Osteoblast (primary cell): ENCODE measurements around the gene ARNT2. TPM values are rescaled to one million over a fixed set of nuclear protein-coding genes. Genes with fewer than 3 reads are reported as not detected.

ENCODE experiments used
- DNase-seq: peaks from one replicate; pipeline ENCODE4 v3.0.0; 2011; ENCODE audit warnings: low spot score, mixed read lengths; ENCODE audit not compliant: insufficient read length; ENCODE audit errors: missing footprints
- H2AFZ ChIP-seq: 2 replicates; pipeline ENCODE4 v1.6.0; 2011; ENCODE audit warnings: mild to moderate bottlenecking, low read length
- H3K27ac ChIP-seq: 2 replicates; pipeline ENCODE4 v1.5.1; 2011; ENCODE audit warnings: mild to moderate bottlenecking, low read depth, low read length, moderate library complexity
- H3K27me3 ChIP-seq: 2 replicates; pipeline ENCODE4 v1.6.0; 2012; ENCODE audit warnings: mild to moderate bottlenecking, control low read depth, inconsistent platforms, low read length, moderate library complexity; ENCODE audit not compliant: insufficient read depth
- H3K36me3 ChIP-seq: 2 replicates; pipeline ENCODE4 v1.5.1; 2011; ENCODE audit warnings: mild to moderate bottlenecking, low read length, control low read depth, moderate library complexity; ENCODE audit not compliant: insufficient read depth
- H3K4me1 ChIP-seq: 2 replicates; pipeline ENCODE4 v1.5.1; 2011; ENCODE audit warnings: mild to moderate bottlenecking, low read length, control low read depth, moderate library complexity; ENCODE audit not compliant: insufficient read depth
- H3K4me2 ChIP-seq: 2 replicates; pipeline ENCODE4 v1.6.0; 2011; ENCODE audit warnings: mild to moderate bottlenecking, low read length; ENCODE audit not compliant: insufficient read depth
- H3K4me3 ChIP-seq: fragments of 200-600 bp; sonication (generic); 3 replicates; pipeline ENCODE4 v1.5.1; 2012; ENCODE audit warnings: mild to moderate bottlenecking, low read length, inconsistent platforms; ENCODE audit not compliant: insufficient read depth
- H3K79me2 ChIP-seq: 2 replicates; pipeline ENCODE4 v1.6.0; 2012; ENCODE audit warnings: mild to moderate bottlenecking, low read length, control low read depth, inconsistent platforms; ENCODE audit not compliant: insufficient read depth
- H3K9me3 ChIP-seq: 2 replicates; pipeline ENCODE4 v1.5.1; 2011; ENCODE audit warnings: low read depth, low read length, control low read depth
- H4K20me1 ChIP-seq: 2 replicates; pipeline ENCODE4 v1.6.0; 2012; ENCODE audit warnings: mild to moderate bottlenecking, low read length, control low read depth; ENCODE audit not compliant: insufficient read depth
- CTCF ChIP-seq: IDR thresholded peaks from 2 replicates; pipeline ENCODE4 v1.5.1; 2011; ENCODE audit warnings: mild to moderate bottlenecking, low read depth, low read length, moderate library complexity; ENCODE audit errors: extremely low read depth
- total RNA-seq: library from RNA; depleted of rRNA; stranded (reverse); fragments of >200 nt; gene quantifications from 2 replicates; pipeline ENCODE4 v1.2.3, GENCODE V29; 2012

Gene ARNT2
- total RNA-seq, 1 donor = 30.0 TPM

GRCh38 chr15:80455051-80455648 is 51.0 kb downstream of the ARNT2 start:
- Histone ChIP-seq H3K27me3 (no peaks in the 10 kb centered on the region), H3K4me2 (peak overlapping the region; percentile 59), H4K20me1 (no peaks in the 10 kb centered on the region), H3K79me2 (no peaks in the 10 kb centered on the region), H3K9me3 (no peaks in the 10 kb centered on the region), H3K36me3 (no peaks in the 10 kb centered on the region), H3K27ac (peak overlapping the region; percentile 57), H3K4me3 (peak overlapping the region; percentile 5), H2AFZ (no peak overlapping the region), H3K4me1 (peaks cover 28% of the 10 kb centered on the region)
- no peak for TF ChIP-seq CTCF
- DNase-seq = peak; percentile 86

- no peak overlapping the region for H2AFZ ChIP-seq
Measured at GRCh38 chr15:80455668-80456442, 51.7 kb downstream of the ARNT2 start.

GRCh38 chr15:80456517-80457492 is 52.6 kb downstream of the ARNT2 start:
- peak overlapping the region; percentile 28 for H2AFZ ChIP-seq

More at GRCh38 chr15:80455668-80456442, 51.7 kb downstream of the ARNT2 start:
- peak; percentile 95 for DNase-seq
- H3K36me3 ChIP-seq = no peaks in the 10 kb centered on the region
- TF ChIP-seq CTCF = peak; percentile 99
- peak overlapping the region; percentile 57 for H3K27ac ChIP-seq
- H3K9me3 ChIP-seq = no peaks in the 10 kb centered on the region
- no peaks in the 10 kb centered on the region for H3K79me2 ChIP-seq
- peak overlapping the region; percentile 59 for H3K4me2 ChIP-seq
- peaks cover 28% of the 10 kb centered on the region for H3K4me1 ChIP-seq
- no peaks in the 10 kb centered on the region for H3K27me3 ChIP-seq
- H3K4me3 ChIP-seq = peak overlapping the region; percentile 5
- no peaks in the 10 kb centered on the region for H4K20me1 ChIP-seq

More at GRCh38 chr15:80456517-80457492, 52.6 kb downstream of the ARNT2 start:
- no peaks in the 10 kb centered on the region for H4K20me1 ChIP-seq
- H3K79me2 ChIP-seq = no peaks in the 10 kb centered on the region
- peak overlapping the region; percentile 24 for H3K27ac ChIP-seq
- H3K4me3 ChIP-seq = no peak overlapping the region
- no peak for DNase-seq
- no peak for TF ChIP-seq CTCF
- no peaks in the 10 kb centered on the region for H3K36me3 ChIP-seq
- H3K9me3 ChIP-seq = no peaks in the 10 kb centered on the region
- no peak overlapping the region for H3K4me2 ChIP-seq
- H3K4me1 ChIP-seq = peaks cover 28% of the 10 kb centered on the region
- no peaks in the 10 kb centered on the region for H3K27me3 ChIP-seq
